Occipital lobe (tissue), 2 donors: ENCODE measurements around the gene DDX41. TPM values are rescaled to one million over a fixed set of nuclear protein-coding genes. Genes with fewer than 3 reads are reported as not detected.

Source experiments
- DNase-seq: peaks from one replicate; lab custom pipeline; 2025; lab: John Stamatoyannopoulos, UW
- total RNA-seq: library from RNA; depleted of rRNA; stranded (reverse); fragments of >200 nt; gene quantifications from one replicate; pipeline ENCODE4 v1.2.3, GENCODE V29; 2014

Gene DDX41
- total RNA-seq, 1 donor from 2014 or later = 63.5 TPM

DNA sequence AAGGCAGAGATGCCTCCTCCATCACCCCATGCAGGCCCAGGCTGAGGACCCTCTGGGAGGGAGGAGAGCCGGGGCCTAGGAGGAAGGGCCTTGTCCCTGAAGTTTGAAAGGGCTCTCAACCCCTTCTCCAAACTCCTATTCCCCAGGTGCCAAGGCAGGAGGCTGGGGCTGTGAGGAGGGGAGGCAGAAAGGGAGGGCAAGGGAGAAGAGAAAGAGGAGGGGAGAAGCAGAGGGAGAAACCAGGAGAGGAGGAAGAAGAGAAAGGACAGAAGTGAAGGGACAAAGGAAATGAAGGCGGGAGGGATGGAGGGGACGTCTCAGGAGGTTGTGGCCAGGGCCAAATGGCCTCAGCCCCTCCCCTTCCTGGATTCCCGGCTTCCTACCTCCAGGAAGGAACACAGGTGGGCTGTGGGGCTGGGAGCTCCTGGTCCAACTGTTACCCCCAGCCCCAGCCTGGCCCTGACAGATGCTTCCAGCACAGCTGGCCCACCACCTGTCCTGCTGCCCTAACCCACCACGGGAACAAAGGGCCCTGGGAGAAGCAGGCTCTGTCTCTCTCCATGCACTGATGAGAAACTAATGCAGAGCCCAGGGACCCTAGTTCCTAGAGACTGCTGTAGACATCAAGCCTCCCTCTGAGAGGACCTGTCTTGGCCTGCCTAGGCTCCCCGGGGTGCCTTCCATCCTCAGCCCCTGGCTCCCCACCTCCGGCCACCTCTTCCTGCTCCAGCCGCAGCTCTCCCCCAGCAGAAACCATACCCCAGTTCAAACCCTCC is 46.8 kb downstream of the DDX41 start:
- no peak for DNase-seq

DNA sequence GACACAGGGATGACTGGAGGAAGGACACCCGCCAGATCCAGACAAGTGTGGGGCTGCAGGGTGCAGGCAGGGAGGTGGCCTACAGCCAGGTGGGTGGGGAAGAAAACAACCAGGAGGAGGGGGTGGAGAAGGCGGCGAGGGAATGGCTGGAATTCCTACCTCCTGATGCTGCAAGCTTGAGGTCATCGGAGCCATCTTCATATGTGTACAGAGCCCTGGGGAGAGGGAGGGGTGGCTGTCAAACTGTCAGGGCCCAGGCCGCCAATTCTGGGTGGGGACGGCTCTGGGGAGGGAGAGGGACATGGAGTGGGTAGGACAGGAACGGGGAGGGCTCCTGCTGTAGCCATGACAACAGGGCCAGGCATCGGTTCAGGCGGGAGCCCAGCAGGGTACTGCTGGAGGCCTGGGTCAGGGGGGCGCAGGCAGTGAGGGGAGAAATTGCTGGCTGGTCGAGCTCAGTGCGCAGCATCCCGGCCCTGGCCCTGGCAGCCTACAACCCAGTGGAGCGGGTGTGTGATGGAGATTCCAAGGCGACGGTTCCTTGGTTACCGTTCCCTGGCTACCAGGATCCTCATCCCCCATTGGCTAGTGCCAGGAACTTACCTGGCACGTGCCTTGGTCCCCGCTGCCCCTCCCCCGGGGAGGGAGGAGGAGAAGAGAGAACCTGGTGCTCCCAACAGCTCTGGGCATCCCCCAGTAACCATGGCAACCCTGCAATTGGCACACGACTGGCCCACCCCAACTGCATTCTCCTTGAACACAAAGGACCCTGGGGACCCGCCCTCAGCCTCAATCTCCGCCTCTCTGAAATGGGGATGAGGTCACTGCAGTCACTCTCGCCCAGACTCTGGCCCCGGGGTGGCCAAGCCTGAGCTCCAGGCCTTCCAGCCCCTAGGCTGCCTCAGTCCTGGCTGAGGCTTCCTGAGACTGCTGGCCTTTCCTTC is 47.8 kb downstream of the DDX41 start:
- peak; percentile 45 for DNase-seq

DNA sequence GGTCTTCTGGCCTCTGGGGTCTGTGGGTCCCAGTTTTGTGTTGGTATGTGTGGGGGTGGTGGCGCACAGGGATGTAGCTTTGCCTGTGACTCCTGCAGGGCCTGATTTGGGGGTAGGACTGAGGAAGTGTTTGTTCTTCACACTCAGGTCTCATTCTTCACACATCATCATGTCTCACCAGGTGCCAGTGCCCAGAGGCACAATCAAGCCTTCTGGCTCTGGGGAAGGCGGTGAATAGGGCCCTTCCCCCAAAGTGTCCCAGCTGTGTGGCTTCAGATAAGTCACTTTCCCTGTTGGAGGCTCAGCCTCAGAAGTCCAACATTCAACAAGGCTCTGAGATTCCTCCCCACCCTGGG is 48.5 kb downstream of the DDX41 start:
- no peak for DNase-seq

DNA sequence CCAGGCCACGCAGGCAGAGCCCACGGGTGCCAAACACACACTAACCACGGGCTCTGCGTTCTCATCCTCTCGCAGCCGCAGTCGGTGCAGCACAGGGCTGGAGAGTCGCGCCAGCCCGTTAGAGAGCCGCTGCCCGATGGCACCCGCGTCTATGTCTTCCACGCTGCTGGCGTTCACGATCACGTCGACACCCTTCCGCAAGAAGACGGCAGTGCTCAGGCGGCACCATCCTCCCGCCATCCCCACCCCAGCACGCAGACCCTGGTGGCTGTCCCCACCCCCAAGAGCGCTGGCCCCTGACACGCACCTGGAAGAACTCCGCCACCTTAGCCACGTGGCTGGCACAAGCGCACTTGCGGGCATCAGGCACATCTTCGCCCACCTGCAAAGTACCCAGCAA is 49.3 kb downstream of the DDX41 start:
- no peak for DNase-seq

DNA sequence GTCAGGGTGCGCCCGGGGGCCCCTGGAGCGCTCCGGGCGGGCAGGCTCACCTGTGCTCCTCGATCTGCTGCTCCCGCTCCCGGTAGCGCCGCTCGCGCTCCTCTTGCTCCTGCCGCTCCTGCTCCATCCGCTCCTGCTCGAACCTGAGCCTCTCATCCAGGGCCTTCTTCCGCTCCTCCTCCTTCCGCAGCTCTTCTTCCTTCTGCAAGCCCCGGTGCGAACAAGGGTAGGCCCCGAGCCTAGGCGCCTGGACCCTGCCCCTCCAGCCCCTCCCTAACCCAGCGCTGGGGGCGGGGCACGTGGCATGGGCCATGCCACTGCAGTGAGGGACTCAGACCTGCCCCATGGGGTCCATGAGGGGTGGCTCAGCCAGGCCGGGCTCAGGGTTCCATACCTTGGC is 49.9 kb downstream of the DDX41 start:
- DNase-seq = no peak

DNA sequence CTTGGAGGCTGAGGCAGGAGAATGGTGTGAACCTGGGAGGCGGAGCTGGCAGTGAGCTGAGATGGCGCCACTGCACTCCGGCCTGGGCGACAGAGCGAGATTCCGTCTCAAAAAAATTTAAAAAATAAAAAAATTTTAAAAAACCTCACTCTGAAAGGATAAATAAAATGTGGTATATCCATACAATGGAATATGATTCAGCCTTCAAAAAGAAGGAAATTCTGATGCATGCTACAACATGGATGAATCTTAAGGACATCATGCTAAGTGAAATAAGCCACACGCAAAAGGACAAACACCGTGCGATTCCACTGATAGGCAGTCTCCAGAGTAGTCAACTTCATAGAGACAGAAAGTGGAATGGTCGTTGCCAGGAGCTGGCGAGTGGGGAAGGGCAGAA is 51.7 kb downstream of the DDX41 start:
- no peak for DNase-seq

DNA sequence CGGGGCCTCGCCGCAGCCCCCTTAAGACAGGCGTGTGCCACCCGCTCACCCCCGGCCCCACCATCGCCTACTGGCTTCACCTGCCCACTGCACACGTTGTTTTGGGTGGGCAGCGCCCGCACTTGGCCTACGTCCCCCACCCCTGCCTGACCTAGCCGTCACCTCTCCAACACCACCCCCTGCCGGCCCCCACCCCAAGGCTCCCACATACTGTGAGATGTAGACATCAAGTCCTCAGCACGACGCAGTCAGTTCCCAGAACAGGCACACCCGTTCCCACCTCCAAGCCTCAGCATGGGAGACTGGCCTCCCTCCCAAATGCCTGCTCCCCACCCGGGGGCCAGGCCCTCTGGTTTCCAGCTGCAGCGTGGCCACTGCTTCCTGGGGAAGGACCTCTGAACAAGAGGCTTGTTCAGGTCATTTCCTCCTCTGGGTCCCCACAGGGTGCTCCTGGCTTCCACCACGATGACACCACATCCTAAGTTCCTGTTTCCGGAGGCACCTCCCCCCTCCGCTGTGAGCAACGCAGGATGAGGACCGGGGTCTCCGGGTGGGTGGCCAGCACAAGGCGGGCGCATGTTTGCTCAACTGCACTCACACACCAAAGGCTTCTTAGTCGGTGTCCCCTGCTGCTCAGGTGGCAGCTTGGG is 54.6 kb downstream of the DDX41 start:
- no peak for DNase-seq

Other genes with a start within 250 kb of the DDX41 start
- 16.1 TPM for gene RAB24, start 213.2 kb downstream of the DDX41 start, total RNA-seq
- gene PRELID1, start 213.2 kb downstream of the DDX41 start, total RNA-seq = 34.6 TPM
- gene MXD3, start 205.1 kb downstream of the DDX41 start, total RNA-seq = 4.4 TPM
- gene LMAN2, start 165.3 kb downstream of the DDX41 start, total RNA-seq = 73.5 TPM
- gene RGS14, start 159.0 kb downstream of the DDX41 start, total RNA-seq = 4.4 TPM
- not detected for gene SLC34A1, start 132.5 kb downstream of the DDX41 start, total RNA-seq
- not detected for gene PFN3, start 116.3 kb downstream of the DDX41 start, total RNA-seq
- 3.9 TPM for gene F12, start 107.4 kb downstream of the DDX41 start, total RNA-seq
- gene GRK6, start 90.3 kb downstream of the DDX41 start, total RNA-seq = 14.0 TPM
- gene PRR7, start 70.1 kb downstream of the DDX41 start, total RNA-seq = 11.7 TPM
- gene DBN1, start 43.3 kb downstream of the DDX41 start, total RNA-seq = 170 TPM
- 7.8 TPM for gene PDLIM7, start 19.4 kb downstream of the DDX41 start, total RNA-seq
- 3.0 TPM for gene DOK3, start 7.1 kb downstream of the DDX41 start, total RNA-seq
- gene FAM193B, start 37.6 kb upstream of the DDX41 start, total RNA-seq = 32.1 TPM
- 24.6 TPM for gene TMED9, start 75.2 kb upstream of the DDX41 start, total RNA-seq
- 15.8 TPM for gene B4GALT7, start 83.2 kb upstream of the DDX41 start, total RNA-seq